ENCODE measurements around the gene ATF6.

- TF ChIP-seq CTCF (conservative IDR thresholded peaks at IDR 0.05; ENCODE audit: low read length) (no peak), EZH2phosphoT487 (IDR thresholded peaks at IDR 0.05; ENCODE audit: borderline replicate concordance, low read depth, low read length) (no peak)
These were observed 203.9 kb downstream of the ATF6 start for GRCh38 chr1:161970036-161970435.
